ENCODE results near the gene HTATIP2. TPM values are rescaled to one million over a fixed set of nuclear protein-coding genes. Genes with fewer than 3 reads are reported as not detected.

Gene HTATIP2
- total RNA-seq, 1 donor from 2014 or later: 25.4 TPM

GRCh38 chr11:20397281-20397680 lies 33.8 kb downstream of the HTATIP2 start:
- Histone ChIP-seq H3K36me3 (ENCODE audit: insufficient read depth, low read length) (peaks cover 11% of the 10 kb centered on the region), H3K9me3 (ENCODE audit: insufficient read depth, low read depth, low read length) (no peaks in the 10 kb centered on the region), H3K27ac (ENCODE audit: low read depth, low read length) (no peak overlapping the region), H4K20me1 (ENCODE audit: insufficient read depth, low read length) (no peaks in the 10 kb centered on the region), H2AFZ (ENCODE audit: low read depth, low read length) (no peak overlapping the region), H3K9ac (ENCODE audit: low read length) (no peak overlapping the region), H3K4me1 (ENCODE audit: insufficient read depth, low read length) (no peaks in the 10 kb centered on the region), H3K4me3 (ENCODE audit: insufficient read depth, low read depth, low read length) (no peak overlapping the region), H3K4me2 (ENCODE audit: low read length) (no peak overlapping the region), H3K79me2 (ENCODE audit: insufficient read depth, low read length) (no peaks in the 10 kb centered on the region), H3K27me3 (ENCODE audit: insufficient read depth, low read length) (no peaks in the 10 kb centered on the region)
- peak; percentile 37 for DNase-seq (ENCODE audit: low read depth)
- H3K27me3 Mint-ChIP-seq (ENCODE audit: low read depth, unreplicated experiment): no peaks in the 10 kb centered on the region
- no peaks in the 10 kb centered on the region for H3K9me3 Mint-ChIP-seq (ENCODE audit: unreplicated experiment)
- no peak for TF ChIP-seq EZH2 (IDR thresholded peaks at IDR 0.05; ENCODE audit: insufficient read depth, low read length)
- peak; percentile 65 for TF ChIP-seq CTCF (IDR thresholded peaks at IDR 0.05; ENCODE audit: insufficient read depth, low read depth, low read length)
- no peak overlapping the region for H3K27ac Mint-ChIP-seq (ENCODE audit: unreplicated experiment)
- peaks cover 3% of the 10 kb centered on the region for H3K4me1 Mint-ChIP-seq (ENCODE audit: low read depth, unreplicated experiment)
- H3K4me3 Mint-ChIP-seq (ENCODE audit: unreplicated experiment): no peak overlapping the region
- no peaks in the 10 kb centered on the region for H3K36me3 Mint-ChIP-seq (ENCODE audit: low read depth, unreplicated experiment)
- FAIRE-seq: no peak

GRCh38 chr11:20399498-20399897 lies 36.0 kb downstream of the HTATIP2 start:
- Histone ChIP-seq H3K27me3 (ENCODE audit: insufficient read depth, low read length) (no peaks in the 10 kb centered on the region), H3K36me3 (ENCODE audit: insufficient read depth, low read length) (peaks cover 8% of the 10 kb centered on the region), H2AFZ (ENCODE audit: low read depth, low read length) (no peak overlapping the region), H3K4me3 (ENCODE audit: insufficient read depth, low read depth, low read length) (no peak overlapping the region), H3K79me2 (ENCODE audit: insufficient read depth, low read length) (no peaks in the 10 kb centered on the region), H3K9me3 (ENCODE audit: insufficient read depth, low read depth, low read length) (no peaks in the 10 kb centered on the region), H3K4me2 (ENCODE audit: low read length) (no peak overlapping the region), H3K9ac (ENCODE audit: low read length) (no peak overlapping the region), H3K27ac (ENCODE audit: low read depth, low read length) (no peak overlapping the region), H4K20me1 (ENCODE audit: insufficient read depth, low read length) (no peaks in the 10 kb centered on the region), H3K4me1 (ENCODE audit: insufficient read depth, low read length) (no peaks in the 10 kb centered on the region)
- FAIRE-seq (no peak), DNase-seq (ENCODE audit: low read depth) (no peak)
- no peaks in the 10 kb centered on the region for H3K27me3 Mint-ChIP-seq (ENCODE audit: low read depth, unreplicated experiment)
- peaks cover 3% of the 10 kb centered on the region for H3K4me1 Mint-ChIP-seq (ENCODE audit: low read depth, unreplicated experiment)
- no peaks in the 10 kb centered on the region for H3K36me3 Mint-ChIP-seq (ENCODE audit: low read depth, unreplicated experiment)
- H3K4me3 Mint-ChIP-seq (ENCODE audit: unreplicated experiment): no peak overlapping the region
- H3K27ac Mint-ChIP-seq (ENCODE audit: unreplicated experiment): no peak overlapping the region
- no peaks in the 10 kb centered on the region for H3K9me3 Mint-ChIP-seq (ENCODE audit: unreplicated experiment)
- no peak for TF ChIP-seq CTCF (IDR thresholded peaks at IDR 0.05; ENCODE audit: insufficient read depth, low read depth, low read length)
- no peak for TF ChIP-seq EZH2 (IDR thresholded peaks at IDR 0.05; ENCODE audit: insufficient read depth, low read length)

DNA sequence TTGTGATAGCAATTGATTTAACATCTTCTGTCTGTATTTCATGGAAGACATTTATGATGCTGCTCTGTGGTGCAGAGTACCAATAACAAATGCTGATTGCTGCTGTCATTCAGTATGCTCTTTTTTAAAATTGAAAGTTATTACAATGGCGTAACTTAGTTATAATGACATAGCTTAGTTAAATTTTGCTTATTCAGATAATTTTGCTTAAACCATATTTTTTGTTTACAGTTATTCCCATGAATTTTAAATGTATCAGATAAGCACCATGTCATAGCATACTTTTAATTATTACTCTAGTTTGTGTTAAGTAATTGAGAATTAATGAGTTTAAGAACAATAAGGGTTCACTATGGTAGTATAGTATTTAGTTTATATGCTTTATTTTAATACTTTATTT lies 39.5 kb downstream of the HTATIP2 start:
- Histone ChIP-seq H3K9me3 (ENCODE audit: insufficient read depth, low read depth, low read length) (no peaks in the 10 kb centered on the region), H3K79me2 (ENCODE audit: insufficient read depth, low read length) (no peaks in the 10 kb centered on the region), H3K27ac (ENCODE audit: low read depth, low read length) (no peak overlapping the region), H3K4me3 (ENCODE audit: insufficient read depth, low read depth, low read length) (no peak overlapping the region), H3K36me3 (ENCODE audit: insufficient read depth, low read length) (peaks cover 18% of the 10 kb centered on the region), H3K9ac (ENCODE audit: low read length) (no peak overlapping the region), H3K4me1 (ENCODE audit: insufficient read depth, low read length) (no peaks in the 10 kb centered on the region), H3K4me2 (ENCODE audit: low read length) (no peak overlapping the region), H3K27me3 (ENCODE audit: insufficient read depth, low read length) (no peaks in the 10 kb centered on the region), H4K20me1 (ENCODE audit: insufficient read depth, low read length) (no peaks in the 10 kb centered on the region), H2AFZ (ENCODE audit: low read depth, low read length) (no peak overlapping the region)
- peaks cover 3% of the 10 kb centered on the region for H3K4me1 Mint-ChIP-seq (ENCODE audit: low read depth, unreplicated experiment)
- no peak for TF ChIP-seq CTCF (IDR thresholded peaks at IDR 0.05; ENCODE audit: insufficient read depth, low read depth, low read length)
- no peaks in the 10 kb centered on the region for H3K36me3 Mint-ChIP-seq (ENCODE audit: low read depth, unreplicated experiment)
- FAIRE-seq (no peak), DNase-seq (ENCODE audit: low read depth) (no peak)
- no peak overlapping the region for H3K27ac Mint-ChIP-seq (ENCODE audit: unreplicated experiment)
- no peaks in the 10 kb centered on the region for H3K9me3 Mint-ChIP-seq (ENCODE audit: unreplicated experiment)
- H3K27me3 Mint-ChIP-seq (ENCODE audit: low read depth, unreplicated experiment): no peaks in the 10 kb centered on the region
- no peak overlapping the region for H3K4me3 Mint-ChIP-seq (ENCODE audit: unreplicated experiment)

All from astrocyte (in vitro differentiated cells and primary cell).